Loucy (cell line): Measurements from ENCODE around the gene CDK2.

Experiments
- CTCF ChIP-seq: fragments of 200-600 bp; sonication (generic); conservative IDR thresholded peaks from 2 replicates; pipeline ENCODE4 v1.5.1; 2014; ENCODE audit warnings: mild to moderate bottlenecking, antibody characterized with exemption, low read length
- EZH2phosphoT487 ChIP-seq: fragments of 200-600 bp; IDR thresholded peaks from 2 replicates; pipeline ENCODE4 v1.6.1; 2018; ENCODE audit warnings: antibody characterized with exemption, mild to moderate bottlenecking, moderate library complexity, borderline replicate concordance

GRCh38 chr12:55973599-55974307 is 7.1 kb downstream of the CDK2 start, which contains the start of gene RAB5B:
- TF ChIP-seq CTCF (no peak), EZH2phosphoT487 (no peak)
